ENCODE results near the gene C12orf56. TPM values are rescaled to one million over a fixed set of nuclear protein-coding genes. Genes with fewer than 3 reads are reported as not detected.

Gene C12orf56, protein sequence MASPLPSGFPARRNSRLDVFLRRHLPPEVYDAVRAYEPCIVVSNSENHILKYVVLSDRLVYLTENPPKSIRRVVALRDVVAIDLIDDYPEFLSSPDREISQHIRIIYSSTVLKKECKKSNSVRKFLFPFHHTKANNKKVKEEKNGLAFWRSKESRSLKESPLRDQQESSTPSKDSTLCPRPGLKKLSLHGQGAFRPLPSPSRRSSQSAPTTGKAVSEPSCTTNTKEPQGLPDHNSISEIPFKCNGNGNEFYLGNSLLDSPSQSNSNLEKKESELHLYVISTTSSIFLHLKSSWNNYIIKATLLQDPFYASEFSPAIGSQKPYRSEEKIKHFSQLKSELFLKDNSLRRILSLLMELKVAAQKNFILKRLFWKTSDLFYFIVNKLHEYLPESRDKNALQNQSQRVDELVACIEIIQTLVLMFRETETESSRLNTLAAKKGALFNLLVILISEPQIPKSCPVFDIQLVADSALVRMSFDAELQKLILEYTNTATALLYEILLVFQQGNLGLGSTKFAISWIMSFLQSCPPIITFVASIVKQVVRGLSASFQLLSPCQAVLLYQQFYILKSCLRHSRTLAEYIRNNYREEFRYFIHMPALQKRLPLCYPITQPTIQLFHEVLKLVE
- total RNA-seq (under 1 TPM; 0.08 to 0.47 TPM), polyA plus RNA-seq (under 1 TPM in 1 of 2 donors, not detected in 1; 0.24 TPM)

DNA sequence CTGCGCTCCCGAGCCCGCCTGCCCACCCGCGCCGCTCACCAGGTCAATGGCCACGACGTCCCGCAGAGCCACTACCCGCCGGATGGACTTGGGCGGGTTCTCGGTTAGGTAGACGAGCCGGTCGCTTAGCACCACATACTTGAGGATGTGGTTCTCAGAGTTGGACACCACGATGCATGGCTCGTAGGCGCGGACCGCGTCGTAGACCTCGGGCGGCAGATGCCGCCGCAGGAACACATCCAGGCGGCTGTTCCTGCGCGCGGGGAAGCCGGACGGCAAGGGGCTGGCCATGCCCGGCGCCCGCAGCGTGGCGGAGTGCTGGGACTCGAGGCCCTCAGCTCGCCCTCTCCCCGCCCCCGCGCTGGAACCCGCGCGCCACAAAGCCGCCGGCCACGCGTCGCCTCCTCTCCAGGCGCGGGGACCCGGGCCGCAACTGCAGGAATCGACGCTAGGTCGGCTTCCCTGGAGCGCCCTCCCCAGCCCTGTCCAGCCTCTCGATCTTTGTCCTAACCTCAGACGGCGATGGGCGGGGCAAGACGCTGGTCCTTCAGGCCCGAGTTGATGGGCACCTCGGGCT, at the start of gene C12orf56:
C12orf56 (minus strand) TSS at position 484 of the 577 bp plus-strand sequence; CDS start at position 291, 193 bp downstream.
- Histone ChIP-seq H3K27ac (ENCODE audit: low read depth in 1 of 2, low read length in 2 of 2) (no peak within 1 kb of the TSS), H3K4me1 (ENCODE audit: control insufficient read depth in 4 of 4, insufficient read depth in 4 of 4, low read length in 3 of 4) (peaks cover 0 to 8% (median 4%) of the 10 kb centered on the region in 4 donors), H3K9ac (ENCODE audit: low read depth in 1 of 2, low read length in 2 of 2) (no peak within 1 kb of the TSS), H3K27me3 (ENCODE audit: control insufficient read depth in 4 of 4, insufficient read depth in 4 of 4, low read length in 3 of 4) (peaks cover 0 to 3% (median 0%) of the 10 kb centered on the region in 4 donors), H3K4me3 (ENCODE audit: low read depth in 1 of 3, low read length in 3 of 3) (peak within 1 kb of the TSS in 1 of 3 donors; percentile 41), H3K36me3 (ENCODE audit: control insufficient read depth in 4 of 4, insufficient read depth in 3 of 4, low read depth in 1 of 4, low read length in 3 of 4) (no peaks in the 10 kb centered on the region), H3K9me3 (ENCODE audit: control insufficient read depth in 4 of 4, low read length in 3 of 4) (no peaks in the 10 kb centered on the region)
- DNase-seq (ENCODE audit: low spot score): no peak
- TF ChIP-seq YY1 (IDR thresholded peaks at IDR 0.05) (no peak), HNF4G (IDR thresholded peaks at IDR 0.05) (no peak), FOXA2 (IDR thresholded peaks at IDR 0.05) (no peak), RXRA (IDR thresholded peaks at IDR 0.05) (no peak), GABPA (IDR thresholded peaks at IDR 0.05 in 1 of 2, conservative IDR thresholded peaks at IDR 0.05 in 1 of 2) (no peak), TAF1 (conservative IDR thresholded peaks at IDR 0.05) (no peak), NR2F2 (IDR thresholded peaks at IDR 0.05) (no peak), RAD21 (IDR thresholded peaks at IDR 0.05) (no peak), FOXA1 (IDR thresholded peaks at IDR 0.05) (no peak), JUND (IDR thresholded peaks at IDR 0.05) (no peak), SP1 (IDR thresholded peaks at IDR 0.05) (no peak), HNF4A (conservative IDR thresholded peaks at IDR 0.05) (no peak), EGR1 (IDR thresholded peaks at IDR 0.05; ENCODE audit: low read depth in 2 of 2) (no peak)
- TF ChIP-seq, protein P1, sequence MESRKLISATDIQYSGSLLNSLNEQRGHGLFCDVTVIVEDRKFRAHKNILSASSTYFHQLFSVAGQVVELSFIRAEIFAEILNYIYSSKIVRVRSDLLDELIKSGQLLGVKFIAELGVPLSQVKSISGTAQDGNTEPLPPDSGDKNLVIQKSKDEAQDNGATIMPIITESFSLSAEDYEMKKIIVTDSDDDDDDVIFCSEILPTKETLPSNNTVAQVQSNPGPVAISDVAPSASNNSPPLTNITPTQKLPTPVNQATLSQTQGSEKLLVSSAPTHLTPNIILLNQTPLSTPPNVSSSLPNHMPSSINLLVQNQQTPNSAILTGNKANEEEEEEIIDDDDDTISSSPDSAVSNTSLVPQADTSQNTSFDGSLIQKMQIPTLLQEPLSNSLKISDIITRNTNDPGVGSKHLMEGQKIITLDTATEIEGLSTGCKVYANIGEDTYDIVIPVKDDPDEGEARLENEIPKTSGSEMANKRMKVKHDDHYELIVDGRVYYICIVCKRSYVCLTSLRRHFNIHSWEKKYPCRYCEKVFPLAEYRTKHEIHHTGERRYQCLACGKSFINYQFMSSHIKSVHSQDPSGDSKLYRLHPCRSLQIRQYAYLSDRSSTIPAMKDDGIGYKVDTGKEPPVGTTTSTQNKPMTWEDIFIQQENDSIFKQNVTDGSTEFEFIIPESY (IDR thresholded peaks at IDR 0.05): no peak
- TF ChIP-seq, protein P2, sequence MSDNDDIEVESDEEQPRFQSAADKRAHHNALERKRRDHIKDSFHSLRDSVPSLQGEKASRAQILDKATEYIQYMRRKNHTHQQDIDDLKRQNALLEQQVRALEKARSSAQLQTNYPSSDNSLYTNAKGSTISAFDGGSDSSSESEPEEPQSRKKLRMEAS (IDR thresholded peaks at IDR 0.05): no peak
- TF ChIP-seq, protein P3, sequence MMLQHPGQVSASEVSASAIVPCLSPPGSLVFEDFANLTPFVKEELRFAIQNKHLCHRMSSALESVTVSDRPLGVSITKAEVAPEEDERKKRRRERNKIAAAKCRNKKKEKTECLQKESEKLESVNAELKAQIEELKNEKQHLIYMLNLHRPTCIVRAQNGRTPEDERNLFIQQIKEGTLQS (IDR thresholded peaks at IDR 0.05): no peak
- TF ChIP-seq, protein P4, sequence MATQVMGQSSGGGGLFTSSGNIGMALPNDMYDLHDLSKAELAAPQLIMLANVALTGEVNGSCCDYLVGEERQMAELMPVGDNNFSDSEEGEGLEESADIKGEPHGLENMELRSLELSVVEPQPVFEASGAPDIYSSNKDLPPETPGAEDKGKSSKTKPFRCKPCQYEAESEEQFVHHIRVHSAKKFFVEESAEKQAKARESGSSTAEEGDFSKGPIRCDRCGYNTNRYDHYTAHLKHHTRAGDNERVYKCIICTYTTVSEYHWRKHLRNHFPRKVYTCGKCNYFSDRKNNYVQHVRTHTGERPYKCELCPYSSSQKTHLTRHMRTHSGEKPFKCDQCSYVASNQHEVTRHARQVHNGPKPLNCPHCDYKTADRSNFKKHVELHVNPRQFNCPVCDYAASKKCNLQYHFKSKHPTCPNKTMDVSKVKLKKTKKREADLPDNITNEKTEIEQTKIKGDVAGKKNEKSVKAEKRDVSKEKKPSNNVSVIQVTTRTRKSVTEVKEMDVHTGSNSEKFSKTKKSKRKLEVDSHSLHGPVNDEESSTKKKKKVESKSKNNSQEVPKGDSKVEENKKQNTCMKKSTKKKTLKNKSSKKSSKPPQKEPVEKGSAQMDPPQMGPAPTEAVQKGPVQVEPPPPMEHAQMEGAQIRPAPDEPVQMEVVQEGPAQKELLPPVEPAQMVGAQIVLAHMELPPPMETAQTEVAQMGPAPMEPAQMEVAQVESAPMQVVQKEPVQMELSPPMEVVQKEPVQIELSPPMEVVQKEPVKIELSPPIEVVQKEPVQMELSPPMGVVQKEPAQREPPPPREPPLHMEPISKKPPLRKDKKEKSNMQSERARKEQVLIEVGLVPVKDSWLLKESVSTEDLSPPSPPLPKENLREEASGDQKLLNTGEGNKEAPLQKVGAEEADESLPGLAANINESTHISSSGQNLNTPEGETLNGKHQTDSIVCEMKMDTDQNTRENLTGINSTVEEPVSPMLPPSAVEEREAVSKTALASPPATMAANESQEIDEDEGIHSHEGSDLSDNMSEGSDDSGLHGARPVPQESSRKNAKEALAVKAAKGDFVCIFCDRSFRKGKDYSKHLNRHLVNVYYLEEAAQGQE (IDR thresholded peaks at IDR 0.05): no peak
- TF ChIP-seq, protein P5, sequence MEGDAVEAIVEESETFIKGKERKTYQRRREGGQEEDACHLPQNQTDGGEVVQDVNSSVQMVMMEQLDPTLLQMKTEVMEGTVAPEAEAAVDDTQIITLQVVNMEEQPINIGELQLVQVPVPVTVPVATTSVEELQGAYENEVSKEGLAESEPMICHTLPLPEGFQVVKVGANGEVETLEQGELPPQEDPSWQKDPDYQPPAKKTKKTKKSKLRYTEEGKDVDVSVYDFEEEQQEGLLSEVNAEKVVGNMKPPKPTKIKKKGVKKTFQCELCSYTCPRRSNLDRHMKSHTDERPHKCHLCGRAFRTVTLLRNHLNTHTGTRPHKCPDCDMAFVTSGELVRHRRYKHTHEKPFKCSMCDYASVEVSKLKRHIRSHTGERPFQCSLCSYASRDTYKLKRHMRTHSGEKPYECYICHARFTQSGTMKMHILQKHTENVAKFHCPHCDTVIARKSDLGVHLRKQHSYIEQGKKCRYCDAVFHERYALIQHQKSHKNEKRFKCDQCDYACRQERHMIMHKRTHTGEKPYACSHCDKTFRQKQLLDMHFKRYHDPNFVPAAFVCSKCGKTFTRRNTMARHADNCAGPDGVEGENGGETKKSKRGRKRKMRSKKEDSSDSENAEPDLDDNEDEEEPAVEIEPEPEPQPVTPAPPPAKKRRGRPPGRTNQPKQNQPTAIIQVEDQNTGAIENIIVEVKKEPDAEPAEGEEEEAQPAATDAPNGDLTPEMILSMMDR (IDR thresholded peaks at IDR 0.05; ENCODE audit: low read depth, low read length, missing input control): no peak
- WGBS: 4% methylated on average over 66 of the region's 66 CpGs
